Neural crest cell (in vitro differentiated cells): ENCODE data around the gene PMPCB. TPM values are rescaled to one million over a fixed set of nuclear protein-coding genes. Genes with fewer than 3 reads are reported as not detected.
"Not testable (repeated sequence)": the region's sequence is repeated elsewhere in the genome, so short reads cannot be mapped to it uniquely, and the experiment has no call there.

Source experiments
- DNase-seq: peaks from one replicate; pipeline ENCODE4 v3.0.0; 2021; ENCODE audit warnings: low read depth, mixed read lengths, low spot score
- H3K27ac Mint-ChIP-seq: one replicate; pipeline ENCODE4 v1.8.0; 2021; ENCODE audit warnings: mild to moderate bottlenecking, mixed read lengths; ENCODE audit not compliant: unreplicated experiment
- H3K27me3 Mint-ChIP-seq: 2 replicates; pipeline ENCODE4 v1.8.0; 2021; ENCODE audit warnings: low read depth, mild to moderate bottlenecking, mixed read lengths
- H3K36me3 Mint-ChIP-seq: 2 replicates; pipeline ENCODE4 v1.8.0; 2021; ENCODE audit warnings: low read depth, mild to moderate bottlenecking, mixed read lengths
- H3K4me1 Mint-ChIP-seq: 2 replicates; pipeline ENCODE4 v1.8.0; 2021; ENCODE audit warnings: mixed read lengths
- H3K4me3 Mint-ChIP-seq: one replicate; pipeline ENCODE4 v1.8.0; 2021; ENCODE audit warnings: mild to moderate bottlenecking, mixed read lengths
- H3K9me3 Mint-ChIP-seq: 2 replicates; pipeline ENCODE4 v1.8.0; 2021; ENCODE audit warnings: mixed read lengths
- total RNA-seq: library from RNA; stranded (reverse); gene quantifications from 2 replicates; pipeline ENCODE4 v1.2.1, GENCODE V29; 2021
- TF ChIP-seq, protein P1 (sequence below): fragments of 200-600 bp; sonication (generic); conservative IDR thresholded peaks from 2 replicates; pipeline ENCODE4 v1.5.0; 2021; ENCODE audit warnings: antibody characterized with exemption, mild to moderate bottlenecking

PMPCB gene
- total RNA-seq, 1 donor from 2014 or later, result 64.4 TPM

DNA sequence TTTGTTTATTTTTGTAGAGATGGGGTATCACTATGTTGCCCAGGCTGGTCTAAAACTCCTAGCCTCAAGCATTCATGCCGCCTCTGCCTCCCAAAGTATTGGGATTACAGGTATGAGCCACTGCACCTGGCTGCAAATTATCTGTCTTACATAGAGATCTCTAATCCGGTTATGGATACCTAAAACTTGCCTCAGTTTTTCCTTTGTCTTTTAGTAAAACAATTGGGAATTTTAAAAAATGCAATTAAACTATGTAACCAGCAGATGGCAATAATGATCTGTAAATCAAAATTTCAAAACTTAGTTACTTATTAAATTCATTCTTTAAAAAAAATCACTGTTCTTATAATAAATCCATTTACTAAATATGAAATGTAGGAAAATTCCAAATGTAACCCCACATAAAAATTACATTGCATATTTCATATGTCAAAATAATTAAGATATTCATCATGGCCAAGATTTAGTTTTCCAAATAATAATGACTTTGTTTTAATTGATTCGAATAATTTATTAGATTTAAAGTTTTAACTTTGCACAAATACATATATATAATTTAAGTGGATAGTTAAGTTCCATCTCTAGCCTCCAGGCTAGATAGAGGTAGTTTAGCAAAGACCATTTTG is 14.3 kb upstream of the PMPCB start:
- TF ChIP-seq, protein P1, sequence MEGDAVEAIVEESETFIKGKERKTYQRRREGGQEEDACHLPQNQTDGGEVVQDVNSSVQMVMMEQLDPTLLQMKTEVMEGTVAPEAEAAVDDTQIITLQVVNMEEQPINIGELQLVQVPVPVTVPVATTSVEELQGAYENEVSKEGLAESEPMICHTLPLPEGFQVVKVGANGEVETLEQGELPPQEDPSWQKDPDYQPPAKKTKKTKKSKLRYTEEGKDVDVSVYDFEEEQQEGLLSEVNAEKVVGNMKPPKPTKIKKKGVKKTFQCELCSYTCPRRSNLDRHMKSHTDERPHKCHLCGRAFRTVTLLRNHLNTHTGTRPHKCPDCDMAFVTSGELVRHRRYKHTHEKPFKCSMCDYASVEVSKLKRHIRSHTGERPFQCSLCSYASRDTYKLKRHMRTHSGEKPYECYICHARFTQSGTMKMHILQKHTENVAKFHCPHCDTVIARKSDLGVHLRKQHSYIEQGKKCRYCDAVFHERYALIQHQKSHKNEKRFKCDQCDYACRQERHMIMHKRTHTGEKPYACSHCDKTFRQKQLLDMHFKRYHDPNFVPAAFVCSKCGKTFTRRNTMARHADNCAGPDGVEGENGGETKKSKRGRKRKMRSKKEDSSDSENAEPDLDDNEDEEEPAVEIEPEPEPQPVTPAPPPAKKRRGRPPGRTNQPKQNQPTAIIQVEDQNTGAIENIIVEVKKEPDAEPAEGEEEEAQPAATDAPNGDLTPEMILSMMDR, result peak; percentile 40
- Mint-ChIP-seq H3K4me1 (peaks cover 16% of the 10 kb centered on the region), H3K27me3 (peaks cover 48% of the 10 kb centered on the region), H3K4me3 (peak overlapping the region; percentile 56)
- not testable (repeated sequence) for H3K36me3 Mint-ChIP-seq, H3K27ac Mint-ChIP-seq, H3K9me3 Mint-ChIP-seq, DNase-seq

DNA sequence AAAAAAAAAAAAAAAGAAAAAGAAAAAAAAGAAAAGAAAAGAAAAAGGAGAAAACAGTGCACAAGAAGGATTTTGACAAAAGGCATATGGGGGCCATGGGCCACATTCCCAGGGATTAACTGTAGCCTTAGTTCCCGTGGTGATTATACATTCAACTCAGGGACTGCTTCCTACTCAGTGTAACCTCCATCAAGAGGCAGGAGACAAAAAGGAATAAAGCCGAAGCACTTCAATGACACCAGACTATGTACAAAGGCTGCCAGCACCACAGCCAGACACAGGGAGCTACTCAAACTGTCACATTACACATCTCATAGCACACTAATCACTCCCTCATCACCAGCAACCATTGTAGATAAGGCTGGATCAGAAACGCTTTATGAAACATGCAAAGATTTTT is 5.1 kb upstream of the PMPCB start:
- H3K4me3 Mint-ChIP-seq, result peak overlapping the region; percentile 11
- no peaks in the 10 kb centered on the region for H3K36me3 Mint-ChIP-seq
- H3K27me3 Mint-ChIP-seq, result peaks cover 12% of the 10 kb centered on the region
- TF ChIP-seq, protein P1, result no peak
- DNase-seq, result no peak
- peaks cover 16% of the 10 kb centered on the region for H3K4me1 Mint-ChIP-seq
- H3K9me3 Mint-ChIP-seq, result no peaks in the 10 kb centered on the region
- no peak overlapping the region for H3K27ac Mint-ChIP-seq

DNA sequence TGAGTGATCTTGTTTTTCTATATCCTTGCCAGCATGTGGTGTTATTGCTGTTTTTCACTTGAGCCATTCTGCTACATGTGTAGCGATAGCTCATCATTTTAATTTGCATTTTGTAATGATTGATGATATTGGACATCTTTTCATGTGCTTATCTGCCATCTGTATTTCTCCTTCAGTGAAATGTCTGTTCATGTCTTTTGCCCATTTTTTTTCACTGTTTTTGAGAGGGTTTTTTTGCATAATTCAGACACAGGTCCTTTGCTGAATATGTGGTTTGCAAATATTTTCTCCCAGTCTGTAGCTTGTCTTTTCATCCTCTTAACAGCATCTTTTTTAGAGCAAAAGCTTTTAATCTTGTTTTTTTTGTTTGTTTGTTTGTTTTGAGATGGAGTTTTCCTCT is 3.7 kb upstream of the PMPCB start:
- Mint-ChIP-seq H3K4me1 (peaks cover 26% of the 10 kb centered on the region), H3K9me3 (no peaks in the 10 kb centered on the region), H3K27ac (no peak overlapping the region), H3K27me3 (peaks cover 8% of the 10 kb centered on the region), H3K4me3 (no peak overlapping the region), H3K36me3 (no peaks in the 10 kb centered on the region)
- DNase-seq, result no peak
- TF ChIP-seq, protein P1, result no peak

- TF ChIP-seq, protein P1, result no peak
- peaks cover 23% of the 10 kb centered on the region for H3K4me1 Mint-ChIP-seq
- peak overlapping the region; percentile 90 for H3K27ac Mint-ChIP-seq
- H3K27me3 Mint-ChIP-seq, result peaks cover 3% of the 10 kb centered on the region
- H3K36me3 Mint-ChIP-seq, result peaks cover 7% of the 10 kb centered on the region
- H3K9me3 Mint-ChIP-seq, result no peaks in the 10 kb centered on the region
- H3K4me3 Mint-ChIP-seq, result peak overlapping the region; percentile 86
- no peak for DNase-seq
These were observed 573 bp downstream of the PMPCB start for GRCh38 chr7:103297837-103298179.

GRCh38 chr7:103299660-103300059 is 2.4 kb downstream of the PMPCB start:
- TF ChIP-seq, protein P1, result no peak

More at GRCh38 chr7:103299660-103300059, 2.4 kb downstream of the PMPCB start:
- H3K27ac Mint-ChIP-seq, result no peak overlapping the region
- H3K9me3 Mint-ChIP-seq, result no peaks in the 10 kb centered on the region
- no peak overlapping the region for H3K4me3 Mint-ChIP-seq
- H3K27me3 Mint-ChIP-seq, result no peaks in the 10 kb centered on the region
- DNase-seq, result no peak
- H3K36me3 Mint-ChIP-seq, result peaks cover 11% of the 10 kb centered on the region
- peaks cover 23% of the 10 kb centered on the region for H3K4me1 Mint-ChIP-seq
